ENCODE data around the gene SNCG.
"Not testable (repeated sequence)": the region's sequence is repeated elsewhere in the genome, so short reads cannot be mapped to it uniquely, and the experiment has no call there.

SNCG gene

DNA sequence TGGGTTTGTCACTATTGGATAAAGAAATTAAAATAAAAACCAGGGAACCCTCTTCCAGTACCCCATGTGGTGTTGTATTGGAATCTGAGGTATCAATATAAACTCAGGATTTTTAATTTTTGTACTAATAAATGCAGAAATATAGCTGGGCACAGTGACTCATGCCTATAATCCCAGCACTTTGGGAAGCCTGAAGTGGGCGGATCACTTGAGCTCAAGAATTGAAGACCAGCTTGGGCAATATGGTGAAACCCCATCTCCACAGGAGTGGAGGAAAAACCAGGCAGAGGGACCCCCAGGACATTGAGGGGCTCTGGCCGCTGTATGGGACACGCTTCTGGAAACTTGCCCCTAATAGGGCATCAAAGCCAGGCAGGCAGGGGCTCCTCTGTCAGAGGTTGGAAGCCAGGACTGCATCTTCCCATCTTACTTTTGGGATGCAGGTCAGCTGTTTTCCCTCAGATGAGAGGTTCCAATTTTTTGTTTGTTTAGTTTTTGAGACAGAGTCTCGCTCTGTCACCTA, 21.0 kb downstream of the SNCG start:
- DNase-seq (ENCODE audit: low read depth), result no peak

DNA sequence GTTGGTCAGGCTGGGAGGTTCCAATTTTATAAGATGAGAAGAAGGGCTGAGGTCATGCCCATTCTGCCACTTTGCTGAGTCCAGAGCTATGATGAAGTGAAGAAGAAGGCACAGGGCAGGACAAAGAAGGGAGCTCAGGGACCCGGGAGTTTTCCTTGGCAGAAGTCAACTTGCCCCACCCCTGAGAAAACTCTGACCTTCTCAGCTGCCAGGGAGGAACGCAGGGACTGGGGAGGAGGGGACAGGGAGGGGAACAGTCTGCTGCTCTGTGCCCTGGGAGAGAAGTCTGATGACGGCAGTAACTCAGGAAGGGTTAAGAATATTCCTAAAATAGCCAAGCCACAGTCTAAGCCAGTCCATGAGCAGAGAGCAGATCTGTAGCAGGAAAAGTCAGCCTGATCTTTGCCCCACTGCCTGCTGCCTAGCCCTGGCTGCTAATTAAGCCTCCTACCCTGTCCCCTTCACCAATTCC, 21.6 kb downstream of the SNCG start:
- DNase-seq (ENCODE audit: low read depth), result no peak

DNA sequence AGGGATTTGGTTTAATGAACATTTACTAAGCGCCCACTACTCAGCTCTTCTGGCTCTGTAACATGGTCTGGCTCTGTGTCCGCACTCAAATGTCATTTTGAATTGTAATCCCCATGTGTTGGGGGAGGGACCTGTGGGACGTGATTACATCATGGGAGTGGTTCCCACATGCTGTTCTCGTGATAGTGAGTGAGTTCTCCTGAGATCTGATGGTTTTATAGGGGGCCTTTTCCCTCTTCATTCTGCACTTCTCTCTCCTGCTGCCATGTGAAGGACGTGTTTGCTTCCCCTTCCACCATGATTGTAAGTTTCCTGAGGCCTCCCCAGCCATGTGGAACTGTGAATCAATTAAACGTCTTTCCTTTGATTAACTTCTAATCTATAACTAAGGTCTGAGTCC, 22.6 kb downstream of the SNCG start:
- DNase-seq (ENCODE audit: low read depth), result not testable (repeated sequence)

- DNase-seq (ENCODE audit: low read depth), result no peak
These were observed 23.3 kb downstream of the SNCG start for GRCh38 chr10:86981716-86982115.

- not testable (repeated sequence) for DNase-seq (ENCODE audit: low read depth)
These were observed 26.1 kb downstream of the SNCG start for GRCh38 chr10:86984498-86984897.

DNA sequence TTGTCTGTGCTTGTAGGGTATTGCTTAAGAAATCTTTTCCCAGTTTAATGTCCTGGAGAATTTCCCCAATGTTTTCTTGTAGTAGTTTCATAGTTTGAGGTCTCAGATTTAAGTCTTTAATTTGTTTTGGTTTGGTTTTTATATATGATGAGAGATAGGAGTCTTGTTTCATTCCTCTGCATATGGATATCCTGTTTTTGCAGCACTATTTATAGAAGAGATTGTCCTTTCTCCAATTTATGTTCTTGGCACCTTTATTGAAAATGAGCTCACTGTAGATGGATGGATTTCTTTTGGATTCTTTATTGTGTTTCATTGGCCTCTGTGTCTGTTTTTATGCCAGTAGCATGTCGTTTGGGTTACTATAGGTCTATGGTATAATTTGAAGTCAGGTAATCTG, 30.1 kb downstream of the SNCG start:
- no peak for DNase-seq (ENCODE audit: low read depth)

DNA sequence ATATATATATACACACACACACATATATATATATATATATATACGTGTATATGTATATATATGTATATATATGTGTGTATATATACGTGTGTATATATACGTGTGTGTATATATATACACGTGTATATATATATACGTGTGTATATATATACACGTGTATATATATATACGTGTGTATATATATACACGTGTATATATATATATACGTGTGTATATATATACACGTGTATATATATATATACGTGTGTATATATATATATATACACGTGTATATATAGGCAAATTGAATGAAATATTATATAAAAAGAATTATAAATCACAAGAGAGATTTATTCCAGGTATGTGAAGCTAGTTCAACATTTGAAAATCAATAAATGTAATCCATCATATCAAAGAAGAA, 33.0 kb downstream of the SNCG start:
- DNase-seq (ENCODE audit: low read depth), result not testable (repeated sequence)

- no peak for DNase-seq (ENCODE audit: low read depth)
These were observed 34.1 kb downstream of the SNCG start for GRCh38 chr10:86992456-86992855.

GRCh38 chr10:86992929-86993328, 34.5 kb downstream of the SNCG start:
- DNase-seq (ENCODE audit: low read depth), result no peak

GRCh38 chr10:86999802-87000403, 41.5 kb downstream of the SNCG start:
- not testable (repeated sequence) for DNase-seq (ENCODE audit: low read depth)

- no peak for DNase-seq (ENCODE audit: low read depth)
These were observed 42.1 kb downstream of the SNCG start for GRCh38 chr10:87000491-87000890.

- not testable (repeated sequence) for DNase-seq (ENCODE audit: low read depth)
These were observed 48.7 kb downstream of the SNCG start for GRCh38 chr10:87007124-87007523.

DNA sequence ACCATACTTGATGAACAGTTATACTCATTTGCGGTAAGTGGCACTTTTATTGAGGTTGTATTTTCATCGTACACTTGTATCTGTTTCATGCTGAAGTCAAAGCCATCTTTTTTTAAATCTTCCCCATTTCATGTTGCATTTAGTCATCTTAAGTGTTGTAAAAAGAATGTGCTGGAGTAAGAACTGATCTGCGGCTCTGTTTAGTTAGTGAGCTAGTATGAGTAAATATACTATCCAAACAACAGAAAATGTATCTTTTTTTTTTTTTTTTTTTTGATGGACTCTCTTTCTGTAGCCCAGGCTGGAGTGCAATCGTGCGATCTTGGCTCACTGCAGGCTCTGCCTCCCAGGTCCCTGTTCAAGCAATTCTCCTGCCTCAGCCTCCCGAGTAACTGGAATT, 49.3 kb downstream of the SNCG start:
- not testable (repeated sequence) for DNase-seq (ENCODE audit: low read depth)

DNA sequence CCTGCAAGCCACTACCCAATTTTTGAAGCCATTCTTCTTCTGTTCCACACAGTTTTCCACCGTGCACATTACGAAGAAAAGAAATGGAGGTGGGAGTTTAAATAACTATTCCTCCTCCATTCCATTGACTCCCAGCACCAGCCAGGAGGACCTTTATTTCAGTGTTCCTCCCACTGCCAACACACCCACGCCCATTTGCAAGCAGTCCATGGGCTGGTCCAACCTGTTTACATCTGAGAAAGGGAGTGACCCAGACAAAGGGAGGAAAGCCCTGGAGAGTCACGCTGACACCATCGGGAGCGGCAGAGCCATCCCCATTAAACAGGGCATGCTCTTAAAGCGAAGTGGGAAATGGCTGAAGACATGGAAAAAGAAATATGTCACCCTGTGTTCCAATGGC, 49.9 kb downstream of the SNCG start:
- not testable (repeated sequence) for DNase-seq (ENCODE audit: low read depth)

GRCh38 chr10:87009134-87009696, 50.8 kb downstream of the SNCG start:
- not testable (repeated sequence) for DNase-seq (ENCODE audit: low read depth)
